Activated T-cell treated with anti-CD3 and anti-CD28 coated beads for 48 hours (primary cell): ENCODE measurements around the gene ANGPTL2.

Source experiments
- DNase-seq: peaks from one replicate; pipeline ENCODE4 v3.0.0-alpha.2; 2020; ENCODE audit warnings: low read depth

The ANGPTL2 gene

DNA sequence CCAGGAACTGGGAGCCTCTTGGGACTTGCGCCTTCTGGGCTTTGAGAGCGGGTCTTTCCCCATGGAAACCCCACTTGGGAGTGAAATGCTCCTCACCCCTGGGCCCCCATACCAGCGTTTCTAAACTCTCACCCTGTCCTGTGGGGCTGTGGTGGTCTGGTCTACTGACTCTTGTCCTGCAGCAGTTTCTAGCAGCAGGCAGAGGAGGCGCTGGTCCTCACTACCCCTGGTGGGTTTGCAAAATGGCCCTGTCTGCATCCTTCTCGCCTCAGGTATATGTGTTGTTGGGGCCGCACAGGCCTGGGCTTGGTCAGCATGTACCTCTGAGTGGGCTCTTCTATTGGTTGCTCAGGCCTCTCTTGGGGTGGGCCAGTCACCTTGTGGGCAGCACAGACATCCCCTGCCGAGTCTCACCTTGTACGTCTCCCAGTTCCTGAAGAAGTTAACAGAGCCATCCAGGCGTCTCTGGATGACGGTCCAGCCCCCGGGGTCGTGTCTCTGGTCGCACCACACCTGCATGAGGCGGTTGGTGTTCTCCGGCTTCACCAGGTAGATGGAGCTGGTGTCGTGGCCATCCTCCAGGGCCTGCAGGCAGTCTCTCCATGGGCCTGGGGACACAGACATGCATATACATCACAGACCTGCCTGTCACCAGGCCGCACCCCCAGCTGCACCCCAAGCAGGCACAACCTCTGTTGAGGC lies 29.0 kb downstream of the ANGPTL2 start:
- DNase-seq, result no peak

DNA sequence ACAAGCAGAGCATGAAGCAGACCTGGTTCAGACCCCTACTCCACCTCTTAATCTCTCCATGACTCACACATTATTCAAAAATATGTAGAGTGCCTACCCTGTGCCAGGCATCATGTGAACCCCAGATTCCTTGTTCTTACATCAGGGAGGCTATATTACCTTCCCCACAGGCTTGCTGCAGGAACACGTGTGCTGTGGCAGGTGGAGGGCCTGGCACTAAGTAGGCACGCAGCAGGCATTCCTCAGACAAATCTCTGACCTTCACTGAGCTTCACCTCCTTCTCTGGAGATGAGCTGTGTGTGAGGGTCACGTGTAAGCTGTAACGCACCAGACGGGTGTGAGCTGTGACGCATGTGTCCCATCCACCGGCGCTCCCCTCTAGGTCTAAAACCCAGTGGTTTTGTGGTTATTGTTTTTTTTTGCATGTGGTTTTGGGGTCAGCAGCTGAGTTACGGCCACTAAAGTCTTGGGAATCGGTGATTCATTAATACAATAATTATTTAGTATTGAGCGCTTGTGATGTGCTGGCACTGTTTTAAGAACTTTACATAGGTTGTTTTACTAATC lies 30.3 kb downstream of the ANGPTL2 start:
- DNase-seq, result no peak

DNA sequence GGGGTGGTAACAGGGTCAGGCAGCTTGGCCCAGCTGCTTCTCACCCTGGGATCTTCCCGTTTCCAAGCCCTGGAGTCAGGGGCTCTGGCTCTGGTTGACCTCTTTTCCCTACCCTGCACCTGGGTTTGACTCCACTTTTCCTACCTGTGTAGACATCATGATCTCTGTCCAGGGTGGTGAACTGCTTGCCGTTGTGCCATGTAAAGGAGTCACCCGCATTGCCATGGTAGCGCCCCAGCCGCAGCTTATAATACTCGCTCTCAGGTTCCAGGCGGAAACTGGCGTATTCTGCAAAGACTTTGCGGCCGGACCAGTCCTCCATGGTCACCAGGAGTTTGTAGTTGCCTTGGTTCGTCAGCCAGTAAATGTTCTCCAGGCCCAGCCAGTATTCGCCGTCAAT lies 30.9 kb downstream of the ANGPTL2 start:
- DNase-seq, result no peak

DNA sequence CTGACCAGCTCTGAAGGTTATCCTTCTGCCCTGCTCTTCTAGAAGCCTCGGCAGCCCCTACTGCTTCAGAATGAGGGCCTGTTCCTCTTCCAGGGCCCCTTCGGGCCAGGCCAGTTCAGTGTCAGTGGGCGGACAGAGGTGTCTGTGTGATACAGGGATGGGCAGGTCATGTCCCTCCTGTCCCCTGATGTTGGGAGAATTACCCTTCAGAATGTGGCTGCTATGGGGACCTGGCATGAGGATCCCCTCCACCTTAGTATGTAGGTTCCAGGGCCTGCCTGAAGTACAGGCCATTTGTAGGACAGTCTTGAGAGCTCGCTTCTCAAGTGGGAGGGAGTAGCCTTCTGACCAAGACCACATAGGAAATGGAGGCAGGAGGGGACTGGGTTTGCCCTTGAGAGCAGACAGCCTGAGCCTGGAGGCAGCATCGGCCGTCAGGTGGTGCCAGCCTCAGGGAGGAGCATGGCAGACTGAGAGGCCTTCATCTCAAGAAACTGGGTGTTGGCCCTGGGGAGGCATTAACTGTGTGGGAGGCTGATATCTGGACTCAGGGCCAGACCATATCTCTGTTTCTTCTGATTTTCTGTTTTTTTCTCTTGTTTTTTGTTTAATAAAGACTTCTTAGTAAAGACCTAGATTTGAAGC lies 32.0 kb downstream of the ANGPTL2 start:
- DNase-seq, result no peak

DNA sequence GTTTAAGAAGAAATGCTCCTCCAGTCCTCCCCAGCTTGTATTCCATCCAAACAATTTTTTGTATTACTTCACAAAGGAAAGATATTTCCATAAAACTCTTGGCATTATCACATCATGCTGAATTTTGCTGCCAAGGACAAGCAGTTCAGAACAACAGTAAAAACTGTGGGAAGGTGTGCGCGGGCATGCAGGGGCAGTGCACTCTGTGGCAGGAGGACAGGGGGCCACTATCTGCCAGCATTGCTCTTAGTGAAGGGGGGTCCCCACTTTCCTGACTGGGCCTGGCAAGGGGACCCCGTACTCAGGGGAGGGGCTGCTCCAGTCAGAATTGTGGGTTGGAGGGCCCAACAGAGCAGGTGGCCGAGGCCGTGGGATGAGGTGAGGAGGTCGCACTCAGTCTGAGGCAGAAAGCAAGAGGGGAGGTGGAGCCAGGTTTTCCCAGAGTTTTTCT lies 32.8 kb downstream of the ANGPTL2 start:
- DNase-seq, result no peak

GRCh38 chr9:127088724-127089615 lies 33.5 kb downstream of the ANGPTL2 start:
- DNase-seq, result no peak

DNA sequence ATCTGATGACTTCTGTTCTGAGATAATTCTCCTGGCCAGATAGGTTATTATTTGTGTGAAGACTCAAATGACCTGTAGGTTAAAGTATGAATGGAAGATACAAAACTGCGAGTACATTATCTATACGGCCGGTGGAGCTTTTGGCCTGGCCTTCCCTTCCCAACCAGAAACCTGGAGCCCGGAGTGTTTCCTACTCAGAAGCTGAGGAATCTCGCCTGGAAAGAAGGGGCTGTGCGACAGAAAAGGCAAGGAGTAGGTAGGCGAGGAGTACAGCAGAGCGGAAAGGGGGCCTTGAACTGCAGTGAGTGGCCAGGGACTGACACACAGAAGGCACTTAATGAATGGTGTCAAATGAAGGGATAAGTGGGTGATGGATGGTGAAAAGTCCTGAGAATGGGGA lies 34.6 kb downstream of the ANGPTL2 start:
- DNase-seq, result no peak

- no peak for DNase-seq
Observed at GRCh38 chr9:127087411-127087810, 35.0 kb downstream of the ANGPTL2 start.

- DNase-seq, result no peak
Observed at GRCh38 chr9:127086771-127087170, 35.7 kb downstream of the ANGPTL2 start.

GRCh38 chr9:127085186-127085585 lies 37.2 kb downstream of the ANGPTL2 start:
- no peak for DNase-seq

- DNase-seq, result no peak
Observed at GRCh38 chr9:127084076-127085039, 38.1 kb downstream of the ANGPTL2 start.

DNA sequence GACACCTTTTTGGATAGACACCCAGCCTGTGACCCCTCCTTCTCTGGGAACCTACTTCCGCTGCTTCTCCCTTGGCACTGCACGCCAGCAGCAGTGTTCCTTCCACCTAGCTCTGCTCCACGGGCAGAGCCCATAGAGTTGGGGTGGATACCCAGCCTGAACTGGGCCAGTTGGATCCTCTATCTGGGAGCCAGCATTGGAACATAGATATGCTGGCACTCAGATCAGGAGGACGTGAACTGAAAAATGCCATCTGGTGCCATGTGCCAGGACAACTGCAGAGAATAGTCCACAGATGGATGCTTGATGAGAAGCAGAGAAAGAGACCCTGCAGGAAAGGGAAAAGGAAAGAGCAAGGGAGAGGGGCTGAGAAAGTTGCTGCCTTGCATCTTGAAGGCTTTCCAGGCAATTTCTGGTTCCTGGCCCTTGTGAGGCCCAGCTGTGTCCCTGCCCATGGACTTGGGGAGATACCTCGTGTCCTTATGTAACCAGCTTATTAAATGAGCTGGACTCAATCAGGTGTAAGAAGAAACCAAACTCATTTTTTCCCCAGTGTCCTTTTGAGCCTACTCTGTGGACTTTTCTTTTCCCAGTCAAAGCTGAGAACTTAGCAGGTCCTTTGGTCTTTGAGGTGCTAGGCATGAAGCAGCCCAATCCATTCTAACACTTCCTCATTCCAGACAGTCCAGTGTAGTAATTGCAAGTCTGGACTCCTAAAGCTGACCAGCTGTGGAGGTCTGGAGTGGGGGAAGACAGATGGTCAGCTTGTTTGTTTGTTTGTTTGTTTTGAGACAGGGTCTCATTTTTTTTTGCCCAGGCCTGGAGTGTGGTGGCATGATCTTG lies 39.1 kb downstream of the ANGPTL2 start:
- DNase-seq, result no peak

DNA sequence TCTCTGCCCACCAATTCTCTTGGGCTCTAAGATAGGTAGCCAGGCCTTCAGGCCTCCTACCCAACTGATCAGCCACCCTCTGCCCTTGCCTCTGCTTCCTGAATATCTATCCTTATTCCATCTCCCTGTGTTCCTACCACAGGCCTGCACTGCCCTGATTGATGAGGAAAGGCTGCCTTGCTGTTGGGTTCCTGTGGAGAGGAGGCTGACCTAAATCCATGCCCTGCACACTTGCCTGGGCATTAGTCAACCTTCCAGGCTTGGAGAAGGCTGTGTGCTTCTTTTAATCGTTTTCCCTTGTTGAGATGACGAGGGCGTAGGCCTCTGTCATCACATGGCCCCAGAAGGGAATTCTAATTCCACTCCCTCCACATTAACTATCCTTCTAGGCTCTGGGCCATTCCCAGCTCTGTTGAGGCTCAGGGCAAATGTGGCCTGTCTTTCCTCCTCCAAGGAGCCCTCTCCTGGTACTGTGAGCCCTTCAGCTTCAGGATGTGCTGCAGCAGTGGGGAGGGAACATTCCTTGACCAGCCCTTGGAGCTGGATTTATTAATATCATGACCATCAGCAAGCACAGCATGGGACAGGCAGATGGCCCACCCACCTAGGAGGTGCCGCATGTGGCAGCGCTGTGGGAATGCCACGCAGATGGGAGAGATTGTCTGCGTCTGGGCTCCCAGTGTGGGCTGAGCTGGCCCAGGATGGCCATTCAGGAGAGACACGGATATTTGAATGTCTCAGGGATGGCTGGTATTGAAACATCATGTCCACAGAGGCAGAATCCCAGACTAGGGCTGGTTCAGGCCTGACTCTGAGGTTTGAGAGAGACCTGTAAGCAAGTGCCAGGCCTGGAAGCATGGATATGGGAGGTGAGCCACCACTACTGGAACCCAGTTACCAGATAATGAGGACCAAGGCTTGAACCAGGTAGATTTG lies 40.9 kb downstream of the ANGPTL2 start:
- no peak for DNase-seq

- DNase-seq, result no peak
Observed at GRCh38 chr9:127079446-127080140, 42.8 kb downstream of the ANGPTL2 start.

DNA sequence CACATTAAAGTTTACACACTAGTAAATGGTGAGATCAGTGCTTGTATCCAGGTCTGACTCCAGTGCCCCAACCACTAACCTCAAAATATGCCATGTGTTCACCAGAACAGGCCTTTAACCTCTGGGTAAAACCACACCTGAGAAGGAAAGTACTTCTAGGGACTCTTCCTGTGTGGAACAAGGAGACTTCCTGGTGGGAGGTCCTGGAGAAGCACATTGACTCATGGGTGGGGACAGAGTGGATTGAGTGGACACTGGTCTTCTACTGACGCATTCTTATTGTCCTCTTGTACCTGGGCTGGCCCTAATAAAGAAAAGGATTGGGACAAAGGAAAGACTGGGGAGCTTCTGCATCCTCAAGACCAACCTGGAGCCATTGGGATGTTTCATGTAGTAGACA lies 43.4 kb downstream of the ANGPTL2 start:
- DNase-seq, result no peak

DNA sequence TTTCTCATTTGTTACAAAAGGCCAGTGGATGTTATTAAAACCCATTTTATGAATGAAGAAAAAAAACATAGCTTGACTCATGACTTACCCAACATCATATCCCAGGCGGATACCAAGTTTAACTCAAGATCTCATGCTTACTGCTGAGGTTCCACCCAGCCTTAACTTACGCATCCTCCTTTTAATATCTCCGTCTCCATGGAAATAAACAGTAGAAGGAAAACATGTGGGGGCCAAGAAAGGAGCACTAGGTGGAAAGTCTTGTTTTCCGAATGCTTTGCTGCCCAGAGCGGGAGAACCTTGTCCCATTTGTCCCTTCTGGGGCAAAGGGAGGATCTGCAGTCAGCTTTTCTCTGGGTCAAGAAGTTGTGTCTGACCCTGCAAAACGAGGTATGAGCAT lies 44.1 kb downstream of the ANGPTL2 start:
- no peak for DNase-seq

DNA sequence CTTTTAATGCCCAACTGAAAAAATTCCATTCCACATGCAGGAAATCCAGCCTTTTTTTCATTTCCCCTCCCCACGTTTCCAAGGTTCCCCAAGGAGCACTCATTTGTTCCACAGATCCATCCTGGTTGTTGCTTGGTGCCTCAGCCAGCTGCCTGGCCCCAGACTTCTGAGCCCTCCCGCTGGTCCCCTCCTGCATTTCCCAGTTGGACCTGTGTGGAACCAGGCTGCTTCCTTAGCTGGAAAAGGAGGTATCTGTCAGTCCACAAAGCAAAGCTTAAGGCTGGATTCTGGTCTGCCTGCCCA lies 44.8 kb downstream of the ANGPTL2 start:
- no peak for DNase-seq

DNA sequence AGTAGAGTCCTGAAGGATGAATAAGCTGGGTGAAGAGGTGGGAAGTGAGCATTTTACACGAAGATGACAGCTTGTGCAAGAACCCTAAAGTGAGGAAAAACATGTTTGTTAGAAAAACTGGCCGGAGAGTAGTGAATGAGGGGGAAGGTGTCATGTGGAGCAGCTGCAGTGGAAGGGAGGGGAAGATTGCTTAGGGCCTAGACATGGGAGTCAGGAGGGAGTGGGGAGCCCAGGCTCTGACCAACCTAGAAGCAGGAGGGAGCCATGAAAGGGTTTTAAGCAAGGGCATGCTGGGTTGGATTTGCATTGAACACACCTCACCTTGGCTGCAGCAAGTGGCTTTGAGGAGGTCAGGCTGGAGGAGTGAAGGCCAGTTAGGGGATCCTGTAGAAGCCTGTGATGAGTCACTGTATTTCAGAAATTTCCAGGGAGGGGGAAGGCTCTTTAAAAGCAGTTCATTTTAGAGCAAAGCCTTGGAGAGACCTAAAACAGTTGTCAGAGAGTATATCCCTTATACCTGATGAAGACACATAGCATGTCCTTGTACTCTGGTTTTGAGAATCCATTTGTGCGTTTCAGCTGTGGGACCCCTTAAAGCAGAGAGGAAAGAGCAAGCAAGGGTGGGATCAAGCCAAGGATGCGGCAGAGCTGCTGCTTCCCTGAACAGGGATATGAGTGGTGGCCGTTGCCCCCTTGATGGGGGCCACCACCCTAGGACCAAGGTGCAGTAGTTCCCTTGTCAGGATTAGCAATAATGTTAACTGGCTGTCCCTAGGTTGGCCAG lies 45.4 kb downstream of the ANGPTL2 start:
- DNase-seq, result no peak
